Measurements from ENCODE around the gene XRN1.

DNA sequence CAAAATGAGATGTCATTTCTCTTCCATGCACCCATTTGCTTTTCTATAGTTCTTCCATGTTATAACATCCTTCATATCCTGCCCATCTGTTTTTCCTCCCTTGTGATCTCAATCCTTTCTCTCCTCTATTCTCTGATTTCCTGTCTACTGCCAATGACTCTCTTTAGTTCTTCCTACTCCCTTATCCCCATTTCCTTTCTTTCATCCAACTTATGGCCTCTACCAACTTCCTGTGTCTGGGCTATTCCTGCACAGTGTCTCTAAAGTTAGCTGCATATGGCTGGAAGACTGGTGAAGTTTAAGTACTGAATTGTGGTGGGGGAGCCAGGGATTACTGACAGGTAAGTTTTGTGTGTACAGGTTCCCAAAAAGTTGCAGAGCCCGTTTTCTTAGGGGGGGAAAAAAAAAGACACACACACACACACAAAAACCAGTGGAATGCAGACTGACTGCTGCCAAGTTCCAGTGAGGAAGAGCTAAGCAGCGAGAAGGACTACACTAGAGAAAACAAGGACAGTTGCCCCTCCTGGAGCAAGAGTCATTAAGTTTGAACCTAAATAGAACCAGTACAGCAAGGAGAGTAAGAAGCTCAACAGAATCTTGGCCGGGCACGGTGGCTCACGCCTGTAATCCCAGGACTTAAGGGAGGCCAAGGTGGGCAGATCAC is 28.8 kb downstream of the XRN1 start:
- TF ChIP-seq, protein P1, sequence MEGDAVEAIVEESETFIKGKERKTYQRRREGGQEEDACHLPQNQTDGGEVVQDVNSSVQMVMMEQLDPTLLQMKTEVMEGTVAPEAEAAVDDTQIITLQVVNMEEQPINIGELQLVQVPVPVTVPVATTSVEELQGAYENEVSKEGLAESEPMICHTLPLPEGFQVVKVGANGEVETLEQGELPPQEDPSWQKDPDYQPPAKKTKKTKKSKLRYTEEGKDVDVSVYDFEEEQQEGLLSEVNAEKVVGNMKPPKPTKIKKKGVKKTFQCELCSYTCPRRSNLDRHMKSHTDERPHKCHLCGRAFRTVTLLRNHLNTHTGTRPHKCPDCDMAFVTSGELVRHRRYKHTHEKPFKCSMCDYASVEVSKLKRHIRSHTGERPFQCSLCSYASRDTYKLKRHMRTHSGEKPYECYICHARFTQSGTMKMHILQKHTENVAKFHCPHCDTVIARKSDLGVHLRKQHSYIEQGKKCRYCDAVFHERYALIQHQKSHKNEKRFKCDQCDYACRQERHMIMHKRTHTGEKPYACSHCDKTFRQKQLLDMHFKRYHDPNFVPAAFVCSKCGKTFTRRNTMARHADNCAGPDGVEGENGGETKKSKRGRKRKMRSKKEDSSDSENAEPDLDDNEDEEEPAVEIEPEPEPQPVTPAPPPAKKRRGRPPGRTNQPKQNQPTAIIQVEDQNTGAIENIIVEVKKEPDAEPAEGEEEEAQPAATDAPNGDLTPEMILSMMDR (conservative IDR thresholded peaks at IDR 0.05): no peak
- no peak for TF ChIP-seq EZH2 (IDR thresholded peaks at IDR 0.05; ENCODE audit: low read depth)

Measured in PC-9 (cell line).